ENCODE results near the gene ENKD1. TPM values are rescaled to one million over a fixed set of nuclear protein-coding genes. Genes with fewer than 3 reads are reported as not detected.

The ENKD1 gene
- polyA plus RNA-seq, 2 donors: 10.6 to 16.0 TPM

- H3K36me3 ChIP-seq (ENCODE audit: control insufficient read depth in 2 of 2, insufficient read depth in 2 of 2, low read length in 1 of 2): peaks cover 2 to 6% of the 10 kb centered on the region in 2 donors
- peaks cover 16 to 27% of the 10 kb centered on the region in 2 donors for H3K4me1 ChIP-seq (ENCODE audit: control insufficient read depth in 2 of 2, insufficient read depth in 2 of 2, low read length in 1 of 2)
- H3K4me3 ChIP-seq (ENCODE audit: low read depth in 1 of 2, low read length in 2 of 2): peak overlapping the region in 1 of 2 donors; percentile 67
- no peaks in the 10 kb centered on the region for H3K9me3 ChIP-seq (ENCODE audit: control insufficient read depth in 2 of 2, insufficient read depth in 1 of 2, low read depth in 1 of 2, low read length in 1 of 2)
- WGBS, 2 donors: 62 to 73% methylated on average over 5 of the region's 5 CpGs
- H3K27ac ChIP-seq (ENCODE audit: low read depth in 2 of 2, low read length in 1 of 2): no peak overlapping the region
- H3K27me3 ChIP-seq (ENCODE audit: control insufficient read depth in 1 of 2, insufficient read depth in 2 of 2, low read length in 2 of 2): no peaks in the 10 kb centered on the region
These were observed 952 bp downstream of the ENKD1 start for GRCh38 chr16:67665598-67665997.

GRCh38 chr16:67664871-67665270 lies 1.7 kb downstream of the ENKD1 start:
- Histone ChIP-seq H3K27me3 (ENCODE audit: control insufficient read depth in 1 of 2, insufficient read depth in 2 of 2, low read length in 2 of 2) (no peaks in the 10 kb centered on the region), H3K36me3 (ENCODE audit: control insufficient read depth in 2 of 2, insufficient read depth in 2 of 2, low read length in 1 of 2) (peaks cover 2 to 6% of the 10 kb centered on the region in 2 donors), H3K27ac (ENCODE audit: low read depth in 2 of 2, low read length in 1 of 2) (no peak overlapping the region), H3K4me3 (ENCODE audit: low read depth in 1 of 2, low read length in 2 of 2) (no peak overlapping the region), H3K9me3 (ENCODE audit: control insufficient read depth in 2 of 2, insufficient read depth in 1 of 2, low read depth in 1 of 2, low read length in 1 of 2) (no peaks in the 10 kb centered on the region), H3K4me1 (ENCODE audit: control insufficient read depth in 2 of 2, insufficient read depth in 2 of 2, low read length in 1 of 2) (peaks cover 16 to 27% of the 10 kb centered on the region in 2 donors)
- WGBS, 2 donors: 82 to 92% methylated on average over 7 of the region's 7 CpGs

- H3K4me3 ChIP-seq (ENCODE audit: low read depth in 1 of 2, low read length in 2 of 2): no peak overlapping the region
- 75 to 82% methylated on average over 4 of the region's 4 CpGs for WGBS, 2 donors
- no peak overlapping the region for H3K27ac ChIP-seq (ENCODE audit: low read depth in 2 of 2, low read length in 1 of 2)
- H3K4me1 ChIP-seq (ENCODE audit: control insufficient read depth in 2 of 2, insufficient read depth in 2 of 2, low read length in 1 of 2): peaks cover 16 to 31% of the 10 kb centered on the region in 2 donors
- no peaks in the 10 kb centered on the region for H3K9me3 ChIP-seq (ENCODE audit: control insufficient read depth in 2 of 2, insufficient read depth in 1 of 2, low read depth in 1 of 2, low read length in 1 of 2)
- H3K27me3 ChIP-seq (ENCODE audit: control insufficient read depth in 1 of 2, insufficient read depth in 2 of 2, low read length in 2 of 2): no peaks in the 10 kb centered on the region
- H3K36me3 ChIP-seq (ENCODE audit: control insufficient read depth in 2 of 2, insufficient read depth in 2 of 2, low read length in 1 of 2): peaks cover 2 to 6% of the 10 kb centered on the region in 2 donors
These were observed 2.3 kb downstream of the ENKD1 start for GRCh38 chr16:67664258-67664657.

- peaks cover 2 to 6% of the 10 kb centered on the region in 2 donors for H3K36me3 ChIP-seq (ENCODE audit: control insufficient read depth in 2 of 2, insufficient read depth in 2 of 2, low read length in 1 of 2)
- no peaks in the 10 kb centered on the region for H3K27me3 ChIP-seq (ENCODE audit: control insufficient read depth in 1 of 2, insufficient read depth in 2 of 2, low read length in 2 of 2)
- no peak overlapping the region for H3K4me3 ChIP-seq (ENCODE audit: low read depth in 1 of 2, low read length in 2 of 2)
- peaks cover 16 to 35% of the 10 kb centered on the region in 2 donors for H3K4me1 ChIP-seq (ENCODE audit: control insufficient read depth in 2 of 2, insufficient read depth in 2 of 2, low read length in 1 of 2)
- H3K27ac ChIP-seq (ENCODE audit: low read depth in 2 of 2, low read length in 1 of 2): no peak overlapping the region
- H3K9me3 ChIP-seq (ENCODE audit: control insufficient read depth in 2 of 2, insufficient read depth in 1 of 2, low read depth in 1 of 2, low read length in 1 of 2): no peaks in the 10 kb centered on the region
- 81 to 93% methylated on average over 6 of the region's 6 CpGs for WGBS, 2 donors
These were observed 2.7 kb downstream of the ENKD1 start for GRCh38 chr16:67663877-67664222.

DNA sequence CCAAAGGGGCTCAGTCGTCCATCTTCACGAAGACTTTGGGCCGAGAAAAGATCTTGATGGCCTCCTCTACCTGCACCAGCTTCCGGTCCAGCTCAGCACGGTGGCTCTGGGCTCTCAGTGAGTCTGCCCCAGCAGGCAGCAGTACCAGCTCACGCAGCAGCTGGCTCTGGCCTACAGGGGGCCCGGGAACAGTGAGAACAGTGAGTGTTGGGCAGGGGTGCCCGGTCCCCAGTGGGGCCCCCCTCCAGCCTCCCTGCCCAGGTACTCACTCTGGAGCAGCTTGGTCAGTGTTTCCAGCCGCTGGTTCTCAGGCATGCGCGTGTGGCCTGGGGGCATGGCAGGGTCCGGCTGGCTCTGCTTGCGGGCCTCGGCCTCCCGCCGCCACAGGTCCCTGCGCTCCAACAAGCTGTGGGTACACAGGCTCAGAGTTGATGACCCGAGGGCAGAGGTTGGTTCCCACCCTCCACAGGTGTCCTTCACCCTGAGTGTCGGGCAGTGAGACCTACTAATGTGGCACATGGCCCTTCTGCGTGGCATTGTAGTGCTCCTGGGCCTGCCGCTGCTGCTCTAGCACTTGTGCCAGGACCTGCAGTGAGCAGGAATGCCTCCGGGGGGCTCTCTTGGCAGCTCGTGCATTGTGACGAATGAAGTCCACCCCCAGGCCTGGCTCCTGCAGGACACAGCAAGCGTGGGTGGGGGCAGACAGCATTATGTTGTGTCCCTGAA lies 3.2 kb downstream of the ENKD1 start:
- Histone ChIP-seq H3K27ac (ENCODE audit: low read depth in 2 of 2, low read length in 1 of 2) (no peak overlapping the region), H3K36me3 (ENCODE audit: control insufficient read depth in 2 of 2, insufficient read depth in 2 of 2, low read length in 1 of 2) (peaks cover 2 to 6% of the 10 kb centered on the region in 2 donors), H3K27me3 (ENCODE audit: control insufficient read depth in 1 of 2, insufficient read depth in 2 of 2, low read length in 2 of 2) (no peaks in the 10 kb centered on the region), H3K4me3 (ENCODE audit: low read depth in 1 of 2, low read length in 2 of 2) (no peak overlapping the region), H3K9me3 (ENCODE audit: control insufficient read depth in 2 of 2, insufficient read depth in 1 of 2, low read depth in 1 of 2, low read length in 1 of 2) (no peaks in the 10 kb centered on the region), H3K4me1 (ENCODE audit: control insufficient read depth in 2 of 2, insufficient read depth in 2 of 2, low read length in 1 of 2) (peaks cover 15 to 36% of the 10 kb centered on the region in 2 donors)
- whole genome bisulfite sequencing, 2 donors: 67 to 79% methylated on average over 25 of the region's 25 CpGs

DNA sequence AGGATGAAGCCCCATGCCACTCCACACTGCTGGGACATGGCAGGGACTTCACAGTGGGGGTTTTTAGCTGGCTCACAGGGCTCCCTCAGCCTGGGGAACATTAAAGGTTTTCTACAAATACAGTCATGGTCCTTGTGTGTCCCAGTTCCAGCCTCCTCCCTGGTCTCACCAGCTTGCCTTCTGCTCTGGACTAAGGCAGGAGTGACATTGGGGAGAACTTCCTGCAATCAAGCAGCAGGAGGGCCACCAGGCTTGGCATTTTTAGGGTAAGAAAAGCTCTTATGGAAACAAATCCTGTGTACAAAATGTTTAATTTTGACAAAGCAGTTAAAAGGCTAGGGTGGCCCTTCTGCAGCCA lies 3.9 kb downstream of the ENKD1 start:
- no peaks in the 10 kb centered on the region for H3K9me3 ChIP-seq (ENCODE audit: control insufficient read depth in 2 of 2, insufficient read depth in 1 of 2, low read depth in 1 of 2, low read length in 1 of 2)
- no peak overlapping the region for H3K27ac ChIP-seq (ENCODE audit: low read depth in 2 of 2, low read length in 1 of 2)
- no peaks in the 10 kb centered on the region for H3K27me3 ChIP-seq (ENCODE audit: control insufficient read depth in 1 of 2, insufficient read depth in 2 of 2, low read length in 2 of 2)
- no peak overlapping the region for H3K4me3 ChIP-seq (ENCODE audit: low read depth in 1 of 2, low read length in 2 of 2)
- H3K36me3 ChIP-seq (ENCODE audit: control insufficient read depth in 2 of 2, insufficient read depth in 2 of 2, low read length in 1 of 2): peaks cover 2 to 6% of the 10 kb centered on the region in 2 donors
- peaks cover 11 to 32% of the 10 kb centered on the region in 2 donors for H3K4me1 ChIP-seq (ENCODE audit: control insufficient read depth in 2 of 2, insufficient read depth in 2 of 2, low read length in 1 of 2)

DNA sequence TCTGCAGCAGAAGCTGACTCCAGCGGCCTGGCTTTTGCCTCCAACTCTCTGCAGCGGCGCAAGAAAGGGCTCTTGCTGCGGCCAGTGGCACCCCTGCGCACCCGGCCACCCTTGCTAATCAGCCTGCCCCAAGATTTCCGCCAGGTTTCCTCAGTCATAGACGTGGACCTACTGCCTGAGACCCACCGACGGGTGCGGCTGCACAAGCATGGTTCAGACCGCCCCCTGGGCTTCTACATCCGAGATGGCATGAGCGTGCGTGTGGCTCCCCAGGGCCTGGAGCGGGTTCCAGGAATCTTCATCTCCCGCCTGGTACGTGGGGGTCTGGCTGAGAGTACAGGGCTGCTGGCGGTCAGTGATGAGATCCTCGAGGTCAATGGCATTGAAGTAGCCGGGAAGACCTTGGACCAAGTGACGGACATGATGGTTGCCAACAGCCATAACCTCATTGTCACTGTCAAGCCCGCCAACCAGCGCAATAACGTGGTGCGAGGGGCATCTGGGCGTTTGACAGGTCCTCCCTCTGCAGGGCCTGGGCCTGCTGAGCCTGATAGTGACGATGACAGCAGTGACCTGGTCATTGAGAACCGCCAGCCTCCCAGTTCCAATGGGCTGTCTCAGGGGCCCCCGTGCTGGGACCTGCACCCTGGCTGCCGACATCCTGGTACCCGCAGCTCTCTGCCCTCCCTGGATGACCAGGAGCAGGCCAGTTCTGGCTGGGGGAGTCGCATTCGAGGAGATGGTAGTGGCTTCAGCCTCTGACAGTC lies 4.5 kb downstream of the ENKD1 start:
- H3K36me3 ChIP-seq (ENCODE audit: control insufficient read depth in 2 of 2, insufficient read depth in 2 of 2, low read length in 1 of 2): peaks cover 2 to 7% of the 10 kb centered on the region in 2 donors
- peaks cover 5 to 27% of the 10 kb centered on the region in 2 donors for H3K4me1 ChIP-seq (ENCODE audit: control insufficient read depth in 2 of 2, insufficient read depth in 2 of 2, low read length in 1 of 2)
- H3K4me3 ChIP-seq (ENCODE audit: low read depth in 1 of 2, low read length in 2 of 2): no peak overlapping the region
- no peak overlapping the region for H3K27ac ChIP-seq (ENCODE audit: low read depth in 2 of 2, low read length in 1 of 2)
- 91 to 93% methylated on average over 34 of the region's 34 CpGs for WGBS, 2 donors
- no peaks in the 10 kb centered on the region for H3K27me3 ChIP-seq (ENCODE audit: control insufficient read depth in 1 of 2, insufficient read depth in 2 of 2, low read length in 2 of 2)
- H3K9me3 ChIP-seq (ENCODE audit: control insufficient read depth in 2 of 2, insufficient read depth in 1 of 2, low read depth in 1 of 2, low read length in 1 of 2): no peaks in the 10 kb centered on the region

DNA sequence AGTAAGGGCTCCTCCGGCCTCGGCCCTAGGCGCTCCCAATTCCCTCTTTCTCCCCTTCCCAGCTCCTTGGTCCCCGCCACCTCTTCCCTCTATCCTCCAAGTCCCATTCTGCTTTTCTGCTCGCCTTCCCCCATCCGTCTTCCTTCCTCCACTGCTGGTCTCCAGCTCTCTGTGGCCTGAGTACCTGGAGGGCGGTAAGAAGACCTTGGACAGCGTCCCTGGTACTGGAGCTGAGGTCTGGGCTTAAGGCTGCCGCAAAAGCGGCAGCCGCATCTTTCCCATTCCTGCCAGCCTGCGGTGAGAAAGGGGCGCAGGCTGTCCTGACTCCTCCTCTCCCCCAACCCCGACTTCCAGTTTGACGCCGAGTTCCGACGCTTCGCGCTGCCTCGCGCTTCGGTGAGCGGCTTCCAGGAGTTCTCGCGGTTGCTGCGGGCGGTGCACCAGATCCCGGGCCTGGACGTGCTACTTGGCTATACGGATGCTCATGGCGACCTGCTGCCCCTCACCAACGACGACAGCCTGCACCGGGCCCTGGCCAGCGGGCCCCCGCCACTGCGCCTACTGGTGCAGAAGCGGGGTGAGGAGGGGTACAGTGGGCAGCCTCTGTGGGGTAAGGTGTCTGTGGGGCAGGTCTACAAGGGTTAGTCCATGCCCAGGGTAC lies 5.3 kb downstream of the ENKD1 start:
- peak overlapping the region; percentile 66 to 85 for H3K4me3 ChIP-seq (ENCODE audit: low read depth in 1 of 2, low read length in 2 of 2)
- no peaks in the 10 kb centered on the region for H3K27me3 ChIP-seq (ENCODE audit: control insufficient read depth in 1 of 2, insufficient read depth in 2 of 2, low read length in 2 of 2)
- peaks cover 4 to 24% of the 10 kb centered on the region in 2 donors for H3K4me1 ChIP-seq (ENCODE audit: control insufficient read depth in 2 of 2, insufficient read depth in 2 of 2, low read length in 1 of 2)
- 13 to 17% methylated on average over 39 of the region's 39 CpGs for WGBS, 2 donors
- peak overlapping the region; percentile 84 to 86 for H3K27ac ChIP-seq (ENCODE audit: low read depth in 2 of 2, low read length in 1 of 2)
- H3K36me3 ChIP-seq (ENCODE audit: control insufficient read depth in 2 of 2, insufficient read depth in 2 of 2, low read length in 1 of 2): peaks cover 2 to 15% of the 10 kb centered on the region in 2 donors
- no peaks in the 10 kb centered on the region for H3K9me3 ChIP-seq (ENCODE audit: control insufficient read depth in 2 of 2, insufficient read depth in 1 of 2, low read depth in 1 of 2, low read length in 1 of 2)

GRCh38 chr16:67660564-67661028 lies 6.0 kb downstream of the ENKD1 start, which contains the start of gene PARD6A:
PARD6A (plus strand) TSS chr16:67660960; CDS start chr16:67661039, 79 bp downstream.
- 0% methylated on average over 48 of the region's 48 CpGs for WGBS, 2 donors
- no peaks in the 10 kb centered on the region for H3K27me3 ChIP-seq (ENCODE audit: control insufficient read depth in 1 of 2, insufficient read depth in 2 of 2, low read length in 2 of 2)
- H3K4me1 ChIP-seq (ENCODE audit: control insufficient read depth in 2 of 2, insufficient read depth in 2 of 2, low read length in 1 of 2): peaks cover 0 to 18% of the 10 kb centered on the region in 2 donors
- peak within 1 kb of the TSS; percentile 66 to 85 for H3K4me3 ChIP-seq (ENCODE audit: low read depth in 1 of 2, low read length in 2 of 2)
- H3K27ac ChIP-seq (ENCODE audit: low read depth in 2 of 2, low read length in 1 of 2): peak within 1 kb of the TSS; percentile 88 to 91
- H3K36me3 ChIP-seq (ENCODE audit: control insufficient read depth in 2 of 2, insufficient read depth in 2 of 2, low read length in 1 of 2): peaks cover 2 to 17% of the 10 kb centered on the region in 2 donors
- H3K9me3 ChIP-seq (ENCODE audit: control insufficient read depth in 2 of 2, insufficient read depth in 1 of 2, low read depth in 1 of 2, low read length in 1 of 2): no peaks in the 10 kb centered on the region
